ENCODE data around the gene IGFBPL1.

DNA sequence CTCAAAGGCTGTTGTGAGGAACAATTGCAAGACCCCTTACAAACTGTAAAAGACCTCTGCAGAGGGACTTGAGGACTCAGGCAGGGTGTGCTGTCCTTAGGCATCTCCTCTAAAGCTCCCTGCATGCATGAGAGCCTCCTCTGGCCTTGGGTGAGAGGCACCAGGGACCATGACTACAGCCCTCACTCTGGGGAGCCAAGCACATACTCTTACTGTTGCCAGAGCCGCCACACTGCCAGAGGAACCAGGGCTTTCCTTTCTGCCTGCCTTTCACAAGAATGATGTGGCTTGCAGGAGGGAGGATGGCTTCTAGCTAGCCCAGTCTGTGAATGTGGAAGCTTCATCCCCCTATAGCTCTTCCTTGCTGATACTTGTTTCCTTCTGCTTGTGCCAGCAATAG is 5.9 kb downstream of the IGFBPL1 start:
- TF ChIP-seq, protein P1, sequence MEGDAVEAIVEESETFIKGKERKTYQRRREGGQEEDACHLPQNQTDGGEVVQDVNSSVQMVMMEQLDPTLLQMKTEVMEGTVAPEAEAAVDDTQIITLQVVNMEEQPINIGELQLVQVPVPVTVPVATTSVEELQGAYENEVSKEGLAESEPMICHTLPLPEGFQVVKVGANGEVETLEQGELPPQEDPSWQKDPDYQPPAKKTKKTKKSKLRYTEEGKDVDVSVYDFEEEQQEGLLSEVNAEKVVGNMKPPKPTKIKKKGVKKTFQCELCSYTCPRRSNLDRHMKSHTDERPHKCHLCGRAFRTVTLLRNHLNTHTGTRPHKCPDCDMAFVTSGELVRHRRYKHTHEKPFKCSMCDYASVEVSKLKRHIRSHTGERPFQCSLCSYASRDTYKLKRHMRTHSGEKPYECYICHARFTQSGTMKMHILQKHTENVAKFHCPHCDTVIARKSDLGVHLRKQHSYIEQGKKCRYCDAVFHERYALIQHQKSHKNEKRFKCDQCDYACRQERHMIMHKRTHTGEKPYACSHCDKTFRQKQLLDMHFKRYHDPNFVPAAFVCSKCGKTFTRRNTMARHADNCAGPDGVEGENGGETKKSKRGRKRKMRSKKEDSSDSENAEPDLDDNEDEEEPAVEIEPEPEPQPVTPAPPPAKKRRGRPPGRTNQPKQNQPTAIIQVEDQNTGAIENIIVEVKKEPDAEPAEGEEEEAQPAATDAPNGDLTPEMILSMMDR (IDR thresholded peaks at IDR 0.05), result no peak
- TF ChIP-seq ZFX (IDR thresholded peaks at IDR 0.05; ENCODE audit: borderline replicate concordance), result no peak
